Neural progenitor cell (in vitro differentiated cells): Measurements from ENCODE around the gene SPDYE16.
"Not testable (repeated sequence)": the region's sequence is repeated elsewhere in the genome, so short reads cannot be mapped to it uniquely, and the experiment has no call there.

ENCODE experiments used
- CTCF ChIP-seq: fragments of 200-600 bp; sonication (generic); IDR thresholded peaks from 2 replicates; pipeline ENCODE4 v1.5.1; 2017; ENCODE audit warnings: antibody characterized with exemption, mild to moderate bottlenecking
- EZH2 ChIP-seq: fragments of 200-600 bp; sonication (generic); IDR thresholded peaks from 2 replicates; pipeline ENCODE4 v1.6.1; 2017; ENCODE audit warnings: antibody characterized with exemption, mild to moderate bottlenecking, moderate library complexity

GRCh38 chr7:76516932-76517331 is 26.2 kb downstream of the SPDYE16 start:
- not testable (repeated sequence) for TF ChIP-seq CTCF, EZH2
